ACC112 (cell line): ENCODE measurements around the gene ENSA.
"Not testable (repeated sequence)": the region's sequence is repeated elsewhere in the genome, so short reads cannot be mapped to it uniquely, and the experiment has no call there.

Experiments used
- H2AFZ ChIP-seq: fragments of 200-600 bp; sonication (generic); one replicate; pipeline ENCODE4 v1.6.0; 2017; ENCODE audit warnings: antibody characterized with exemption, low read length; ENCODE audit not compliant: unreplicated experiment
- H3K27ac ChIP-seq: fragments of 200-600 bp; sonication (generic); 2 replicates; pipeline ENCODE4 v1.5.1; 2014; ENCODE audit warnings: low read depth, mild to moderate bottlenecking, antibody characterized with exemption, low read length, moderate library complexity
- H3K27me3 ChIP-seq: fragments of 200-600 bp; sonication (generic); 2 replicates; pipeline ENCODE4 v1.6.1; 2014; ENCODE audit warnings: mild to moderate bottlenecking, antibody characterized with exemption, low read length, moderate library complexity, mixed read lengths; ENCODE audit not compliant: insufficient read depth
- H3K36me3 ChIP-seq: fragments of 200-600 bp; sonication (generic); 2 replicates; pipeline ENCODE4 v1.6.1; 2016; ENCODE audit warnings: mild to moderate bottlenecking, antibody characterized with exemption, low read length, moderate library complexity, mixed read lengths; ENCODE audit not compliant: insufficient read depth
- H3K4me1 ChIP-seq: fragments of 200-600 bp; sonication (generic); one replicate; pipeline ENCODE4 v1.6.1; 2016; ENCODE audit warnings: low read length, mixed read lengths; ENCODE audit not compliant: insufficient read depth, unreplicated experiment, control insufficient read depth
- H3K4me3 ChIP-seq: fragments of 200-600 bp; sonication (generic); 2 replicates; pipeline ENCODE4 v1.5.1; 2014; ENCODE audit warnings: mild to moderate bottlenecking, low read depth, low read length
- H3K79me2 ChIP-seq: fragments of 200-600 bp; sonication (generic); one replicate; pipeline ENCODE4 v1.6.0; 2016; ENCODE audit warnings: low read length; ENCODE audit not compliant: control insufficient read depth, unreplicated experiment, insufficient read depth

The ENSA gene, protein sequence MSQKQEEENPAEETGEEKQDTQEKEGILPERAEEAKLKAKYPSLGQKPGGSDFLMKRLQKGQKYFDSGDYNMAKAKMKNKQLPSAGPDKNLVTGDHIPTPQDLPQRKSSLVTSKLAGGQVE

DNA sequence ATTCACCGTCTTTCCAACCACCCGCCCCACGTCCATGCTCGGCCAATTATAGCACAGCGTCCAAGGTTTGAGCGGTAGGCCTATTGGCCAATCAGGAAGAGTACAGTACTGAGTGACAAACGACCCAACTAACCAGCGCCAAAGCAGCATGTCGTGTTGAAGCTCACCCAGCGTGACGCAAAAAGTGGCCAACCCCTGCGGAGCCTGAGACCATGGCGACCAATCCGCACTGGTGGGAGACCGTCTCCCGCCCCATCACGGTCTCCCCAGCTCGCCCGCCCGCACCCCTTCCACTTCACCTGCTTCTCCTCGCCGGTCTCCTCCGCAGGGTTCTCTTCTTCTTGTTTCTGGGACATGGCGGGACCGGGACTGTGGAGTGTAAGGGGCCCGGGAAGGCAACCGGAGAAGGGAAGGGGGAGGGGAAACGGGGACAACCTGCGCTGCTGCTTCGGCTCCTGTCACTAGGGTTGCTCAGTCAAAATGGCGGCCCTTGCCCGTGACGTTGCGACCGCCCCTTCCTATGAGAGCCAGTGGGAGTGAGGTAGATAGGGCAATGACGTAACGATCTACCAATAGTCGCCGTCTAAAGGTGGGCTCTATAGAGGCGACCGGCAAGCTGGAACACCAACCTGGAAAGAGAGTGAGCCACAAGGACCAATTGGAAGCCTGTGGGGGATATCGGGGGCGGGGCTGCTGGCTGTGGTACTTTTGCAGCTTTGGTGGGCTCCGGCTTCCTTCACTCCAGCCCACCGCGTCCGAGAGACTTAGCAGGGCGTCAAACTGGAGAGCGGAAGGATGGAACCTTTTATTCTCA is at the start of gene ENSA:
Gene ENSA, minus strand, starts transcription at position 498 of the 814 bp plus-strand sequence. Its CDS starts 142 bp downstream, at position 356.
- Histone ChIP-seq H3K4me1 (peaks cover 16% of the 10 kb centered on the region), H3K36me3 (peaks cover 12% of the 10 kb centered on the region), H3K4me3 (peak within 1 kb of the TSS; percentile 85), H3K79me2 (peaks cover 31% of the 10 kb centered on the region), H2AFZ (peak within 1 kb of the TSS; percentile 51), H3K27me3 (no peaks in the 10 kb centered on the region), H3K27ac (peak within 1 kb of the TSS; percentile 80)

DNA sequence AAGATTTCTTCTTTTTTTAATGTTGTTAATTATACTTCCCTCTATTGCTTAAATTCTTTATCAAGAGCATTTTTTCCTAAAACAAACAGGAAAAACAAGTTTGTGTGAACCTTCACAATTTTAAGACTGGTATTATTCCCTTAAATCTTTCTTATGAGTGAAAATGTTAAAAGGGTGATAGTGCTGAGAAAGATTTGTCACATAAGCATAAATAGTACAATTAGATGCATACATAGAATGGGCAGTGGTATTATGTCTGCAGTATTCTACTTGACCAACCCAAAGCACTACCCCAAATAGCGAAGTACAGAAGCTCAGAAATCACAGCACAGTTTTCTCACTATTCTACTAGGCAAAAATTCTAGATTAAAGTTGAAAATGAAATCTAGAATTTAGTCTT is 49.6 kb upstream of the ENSA start:
- no peak overlapping the region for H2AFZ ChIP-seq
- no peak overlapping the region for H3K4me3 ChIP-seq
- H3K27ac ChIP-seq: no peak overlapping the region
- no peaks in the 10 kb centered on the region for H3K27me3 ChIP-seq
- H3K4me1 ChIP-seq: no peaks in the 10 kb centered on the region
- no peaks in the 10 kb centered on the region for H3K79me2 ChIP-seq
- 0 out of 2 replicates have a peak, but pooled peaks cover 3% of the 10 kb centered on the region for H3K36me3 ChIP-seq

DNA sequence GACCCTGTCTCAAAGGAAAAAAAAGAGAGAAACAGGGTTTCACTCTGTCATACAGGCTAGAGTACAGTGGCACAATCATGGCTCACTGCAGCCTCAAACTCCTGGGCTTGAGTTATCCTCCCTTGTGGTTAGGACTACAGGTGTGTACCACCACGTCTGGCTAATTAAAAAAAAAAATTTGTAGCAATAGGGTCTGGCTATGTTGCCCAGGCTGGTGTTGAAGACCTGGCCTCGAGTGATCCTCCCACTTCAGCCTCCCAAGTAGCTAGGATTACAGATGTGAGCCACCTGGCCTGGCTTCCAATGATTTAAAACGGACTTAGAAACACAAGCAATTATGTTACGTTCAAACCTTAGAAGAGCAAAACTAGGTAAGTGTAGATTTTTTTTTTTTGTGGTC is 45.5 kb upstream of the ENSA start:
- no peaks in the 10 kb centered on the region for H3K4me1 ChIP-seq
- 0 out of 2 replicates have a peak, but pooled peaks cover 3% of the 10 kb centered on the region for H3K36me3 ChIP-seq
- no peaks in the 10 kb centered on the region for H3K79me2 ChIP-seq
- H3K27ac ChIP-seq: no peak overlapping the region
- no peaks in the 10 kb centered on the region for H3K27me3 ChIP-seq
- H3K4me3 ChIP-seq: no peak overlapping the region
- no peak overlapping the region for H2AFZ ChIP-seq

DNA sequence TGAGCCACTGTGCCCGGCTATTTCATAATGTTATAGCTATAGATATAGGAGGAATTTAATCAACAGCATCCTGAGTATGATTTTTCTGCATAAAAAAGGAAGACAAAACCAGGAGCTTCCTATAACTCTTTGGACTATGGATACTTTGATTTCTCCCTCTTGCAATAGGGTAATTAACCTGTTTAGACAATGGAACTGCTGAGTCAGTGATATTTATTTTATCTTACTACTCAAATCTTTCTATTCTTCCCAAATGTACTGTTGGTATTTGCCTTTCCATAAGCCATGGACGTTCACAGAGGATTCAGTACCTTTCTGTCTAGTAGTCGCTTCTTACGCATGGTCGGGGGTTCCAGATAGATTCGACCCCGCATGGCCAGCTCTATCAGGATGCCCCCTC is 33.9 kb upstream of the ENSA start:
- no peaks in the 10 kb centered on the region for H3K27me3 ChIP-seq
- no peak overlapping the region for H3K27ac ChIP-seq
- no peaks in the 10 kb centered on the region for H3K4me1 ChIP-seq
- no peak overlapping the region for H3K4me3 ChIP-seq
- no peaks in the 10 kb centered on the region for H3K79me2 ChIP-seq
- no peak overlapping the region for H2AFZ ChIP-seq
- H3K36me3 ChIP-seq: peaks cover 13% of the 10 kb centered on the region

DNA sequence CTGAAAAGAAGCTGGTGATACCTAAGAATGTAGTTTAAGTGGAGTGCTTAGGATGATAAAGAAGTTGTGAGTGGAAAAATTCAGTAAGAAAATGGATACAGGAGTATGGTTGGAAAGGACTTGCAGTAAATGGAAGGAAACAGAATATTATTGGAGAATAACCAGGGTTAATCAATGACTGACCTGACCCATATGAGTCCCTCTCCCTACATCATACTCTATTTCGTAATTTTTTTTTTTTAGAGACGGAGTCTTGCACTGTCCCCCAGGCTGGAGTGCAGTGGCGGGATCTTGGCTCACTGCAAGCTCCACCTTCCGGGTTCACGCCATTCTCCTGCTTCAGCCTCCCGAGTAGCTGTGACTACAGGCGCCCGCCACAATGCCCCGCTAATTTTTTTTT is 33.4 kb upstream of the ENSA start:
- H2AFZ ChIP-seq: no peak overlapping the region
- H3K27ac ChIP-seq: no peak overlapping the region
- H3K4me3 ChIP-seq: no peak overlapping the region
- peaks cover 13% of the 10 kb centered on the region for H3K36me3 ChIP-seq
- no peaks in the 10 kb centered on the region for H3K27me3 ChIP-seq
- no peaks in the 10 kb centered on the region for H3K4me1 ChIP-seq
- H3K79me2 ChIP-seq: no peaks in the 10 kb centered on the region

DNA sequence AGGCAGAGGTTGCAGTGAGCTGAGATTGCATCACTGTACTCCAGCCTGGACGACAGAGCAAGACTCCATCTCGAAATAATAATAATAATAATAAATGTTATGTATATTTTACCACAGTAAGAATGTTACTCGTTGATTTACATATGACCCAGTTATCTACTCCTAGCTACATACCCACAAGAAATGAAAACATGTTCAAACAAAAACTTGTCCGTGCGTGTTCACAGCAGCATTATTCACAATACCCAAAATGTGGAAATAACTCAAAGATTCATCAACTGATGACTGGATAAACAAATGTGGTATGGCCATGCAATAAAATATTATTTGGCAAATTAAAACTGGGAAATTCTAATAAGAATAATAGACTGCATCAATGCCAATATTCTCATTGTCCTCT is 31.7 kb upstream of the ENSA start:
- no peaks in the 10 kb centered on the region for H3K79me2 ChIP-seq
- H3K27ac ChIP-seq: no peak overlapping the region
- H3K36me3 ChIP-seq: peaks cover 13% of the 10 kb centered on the region
- H3K4me3 ChIP-seq: no peak overlapping the region
- no peak overlapping the region for H2AFZ ChIP-seq
- H3K4me1 ChIP-seq: no peaks in the 10 kb centered on the region
- no peaks in the 10 kb centered on the region for H3K27me3 ChIP-seq

DNA sequence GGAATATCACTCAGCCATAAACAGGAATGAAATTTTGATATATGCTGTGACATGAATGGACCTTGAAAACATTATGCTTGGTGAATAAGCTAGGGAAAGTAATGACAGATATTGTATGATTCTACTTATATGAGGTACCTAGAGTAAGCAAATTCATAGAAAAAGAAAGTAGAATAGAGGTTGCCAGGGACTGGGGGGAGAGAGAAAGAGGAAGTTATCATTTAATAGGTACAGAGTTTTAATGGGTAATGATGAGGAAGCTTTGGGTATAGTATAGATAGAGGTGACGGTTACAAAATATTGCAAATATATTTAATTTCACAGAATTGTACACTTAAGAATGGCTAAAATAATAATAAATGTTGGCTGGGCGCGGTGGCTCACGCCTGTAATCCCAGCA is 31.2 kb upstream of the ENSA start:
- H3K79me2 ChIP-seq: no peaks in the 10 kb centered on the region
- no peak overlapping the region for H2AFZ ChIP-seq
- peaks cover 13% of the 10 kb centered on the region for H3K36me3 ChIP-seq
- no peaks in the 10 kb centered on the region for H3K27me3 ChIP-seq
- H3K27ac ChIP-seq: no peak overlapping the region
- no peak overlapping the region for H3K4me3 ChIP-seq
- H3K4me1 ChIP-seq: no peaks in the 10 kb centered on the region

DNA sequence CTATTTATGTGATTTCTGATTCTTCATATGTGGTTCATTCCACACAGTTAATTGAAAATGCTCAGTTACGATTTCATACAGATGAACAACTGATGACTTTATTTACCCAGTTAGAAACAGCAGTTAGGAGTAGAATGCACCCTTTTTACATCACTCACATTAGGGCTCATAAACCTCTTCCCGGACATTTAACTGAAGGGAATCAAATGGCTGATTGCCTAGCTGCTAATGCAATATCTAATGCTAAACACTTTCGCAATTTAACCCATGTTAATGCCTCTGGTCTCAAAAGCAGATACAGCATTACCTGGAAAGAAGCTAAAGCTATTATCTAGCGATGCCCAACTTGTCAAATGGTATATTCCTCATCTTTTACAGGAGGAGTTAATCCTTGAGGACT is 27.7 kb upstream of the ENSA start:
- H3K4me3 ChIP-seq, H2AFZ ChIP-seq, H3K79me2 ChIP-seq, H3K4me1 ChIP-seq, H3K27ac ChIP-seq, H3K27me3 ChIP-seq: not testable (repeated sequence)
- H3K36me3 ChIP-seq: peaks cover 13% of the 10 kb centered on the region

DNA sequence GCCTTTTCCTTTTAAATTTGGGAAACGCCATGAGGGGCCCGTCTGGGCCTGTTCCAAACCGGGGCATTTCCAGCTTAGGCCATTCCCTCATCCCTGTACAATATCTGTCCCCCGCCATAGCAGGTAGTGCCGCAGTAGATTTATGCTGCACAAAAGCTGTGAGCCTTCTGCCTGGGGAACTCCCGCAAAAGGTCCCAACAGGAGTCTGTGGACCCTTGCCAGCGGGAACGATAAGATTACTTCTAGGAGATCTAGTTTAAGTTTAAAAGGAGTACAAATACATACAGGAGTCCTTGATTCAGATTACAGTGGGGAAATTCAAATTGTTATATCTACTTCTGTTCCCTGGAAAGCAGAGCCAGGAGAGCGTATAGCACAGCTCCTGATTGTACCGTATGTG is 25.2 kb upstream of the ENSA start:
- H3K4me1 ChIP-seq, H2AFZ ChIP-seq, H3K27me3 ChIP-seq, H3K79me2 ChIP-seq, H3K4me3 ChIP-seq, H3K36me3 ChIP-seq, H3K27ac ChIP-seq: not testable (repeated sequence)

DNA sequence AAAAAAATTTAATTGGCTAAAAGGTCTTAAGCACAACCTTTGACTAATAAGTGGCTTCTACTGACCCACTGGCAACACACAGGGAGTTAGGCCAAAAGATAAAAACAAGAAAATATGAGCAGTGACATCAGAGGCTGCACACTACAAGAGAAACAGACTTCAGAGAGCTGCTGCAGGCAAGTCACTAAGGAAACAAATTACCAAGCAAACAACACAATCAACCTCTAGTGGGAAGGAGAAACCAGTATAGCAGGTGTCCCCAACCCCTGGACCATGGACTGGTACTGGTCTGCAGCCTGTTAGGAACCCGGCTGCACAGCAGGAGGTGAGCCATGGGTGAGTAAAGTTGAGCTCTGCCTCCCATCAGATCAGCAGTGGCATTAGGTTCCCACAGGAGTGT is 20.8 kb upstream of the ENSA start:
- H3K79me2 ChIP-seq: no peaks in the 10 kb centered on the region
- no peaks in the 10 kb centered on the region for H3K27me3 ChIP-seq
- no peak overlapping the region for H3K27ac ChIP-seq
- H3K4me3 ChIP-seq: no peak overlapping the region
- peaks cover 16% of the 10 kb centered on the region for H3K36me3 ChIP-seq
- no peak overlapping the region for H2AFZ ChIP-seq
- H3K4me1 ChIP-seq: no peaks in the 10 kb centered on the region

DNA sequence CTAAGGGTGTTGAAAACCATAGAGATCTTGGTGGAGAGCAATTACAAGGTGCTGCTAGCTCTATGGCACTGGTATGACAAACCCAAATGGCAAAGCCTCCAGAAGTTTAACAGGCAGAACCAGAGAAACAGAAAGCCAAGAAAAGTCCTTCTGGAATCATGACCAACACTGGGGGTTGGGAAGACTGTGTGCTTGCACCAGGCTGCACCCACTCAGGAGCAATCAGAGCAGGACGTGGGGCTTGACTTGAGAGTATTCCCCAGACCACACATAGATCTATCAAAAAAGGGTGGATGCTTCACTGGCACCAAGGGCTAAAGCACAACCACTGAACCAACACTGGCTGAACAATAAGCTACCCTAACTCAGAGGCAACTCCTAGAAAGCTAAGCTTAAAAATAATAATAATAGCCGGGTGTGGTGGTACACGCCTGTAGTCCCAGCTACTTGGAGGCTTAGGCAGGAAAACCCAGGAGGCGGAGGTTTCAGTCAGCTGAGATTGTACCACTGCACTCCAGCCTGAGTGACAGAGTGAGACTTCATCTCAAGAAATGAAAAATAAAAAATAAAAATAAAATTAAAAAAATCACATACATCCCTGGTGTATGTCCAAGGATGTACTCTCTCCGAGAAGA is 20.1 kb upstream of the ENSA start:
- H3K4me3 ChIP-seq: no peak overlapping the region
- H3K27ac ChIP-seq: no peak overlapping the region
- H3K79me2 ChIP-seq: no peaks in the 10 kb centered on the region
- no peaks in the 10 kb centered on the region for H3K27me3 ChIP-seq
- peaks cover 16% of the 10 kb centered on the region for H3K36me3 ChIP-seq
- no peak overlapping the region for H2AFZ ChIP-seq
- H3K4me1 ChIP-seq: no peaks in the 10 kb centered on the region
